ENCODE measurements around the gene FBN1. TPM values are rescaled to one million over a fixed set of nuclear protein-coding genes. Genes with fewer than 3 reads are reported as not detected.

The FBN1 gene
- total RNA-seq, 1 donor from 2014 or later, result 54.0 TPM

DNA sequence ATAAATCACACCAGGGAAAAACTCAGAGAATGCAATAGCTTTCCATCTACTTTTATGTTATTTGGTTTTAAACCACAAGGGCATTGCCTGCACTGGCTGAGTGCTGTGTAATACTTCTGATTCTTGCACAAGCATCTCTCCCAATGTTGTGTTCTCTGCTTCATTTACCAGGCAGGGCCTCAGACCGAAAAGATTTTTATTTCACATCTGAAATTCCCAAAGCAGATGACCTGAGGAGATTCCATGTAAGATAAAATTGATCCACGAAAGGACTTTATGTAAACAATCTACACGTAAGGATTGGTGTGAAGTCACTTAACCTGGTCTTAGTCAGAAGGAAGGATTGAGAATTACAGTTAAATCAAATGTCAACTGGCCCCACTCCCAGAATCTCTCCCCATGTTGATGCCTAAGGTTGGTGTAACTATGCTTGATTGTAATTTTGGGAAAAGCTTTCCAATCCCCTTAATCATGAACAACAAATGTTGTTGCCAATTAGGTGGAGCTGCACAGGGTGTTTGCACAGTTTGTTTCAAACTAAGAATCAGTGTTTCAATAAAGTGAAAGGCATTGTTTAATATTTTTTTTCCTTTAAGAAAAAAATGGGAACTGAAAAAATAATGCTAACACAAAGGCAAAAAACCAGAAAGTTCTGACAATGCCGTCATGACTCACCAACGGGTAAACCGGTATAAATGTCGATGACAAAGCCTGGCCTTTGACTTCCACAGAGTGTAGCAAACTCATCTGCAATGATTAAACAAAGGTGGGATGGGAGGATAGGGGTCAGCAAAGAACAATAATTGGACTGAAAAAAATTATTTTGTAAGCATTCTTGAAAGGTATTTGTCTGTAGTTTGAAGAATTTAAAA lies 185.7 kb downstream of the FBN1 start:
- H3K4me1 Mint-ChIP-seq (ENCODE audit: unreplicated experiment), result no peaks in the 10 kb centered on the region
- peaks cover 21% of the 10 kb centered on the region for H3K36me3 Mint-ChIP-seq (ENCODE audit: low read depth, unreplicated experiment)
- no peak overlapping the region for H3K27ac Mint-ChIP-seq (ENCODE audit: unreplicated experiment)
- TF ChIP-seq, protein P1, sequence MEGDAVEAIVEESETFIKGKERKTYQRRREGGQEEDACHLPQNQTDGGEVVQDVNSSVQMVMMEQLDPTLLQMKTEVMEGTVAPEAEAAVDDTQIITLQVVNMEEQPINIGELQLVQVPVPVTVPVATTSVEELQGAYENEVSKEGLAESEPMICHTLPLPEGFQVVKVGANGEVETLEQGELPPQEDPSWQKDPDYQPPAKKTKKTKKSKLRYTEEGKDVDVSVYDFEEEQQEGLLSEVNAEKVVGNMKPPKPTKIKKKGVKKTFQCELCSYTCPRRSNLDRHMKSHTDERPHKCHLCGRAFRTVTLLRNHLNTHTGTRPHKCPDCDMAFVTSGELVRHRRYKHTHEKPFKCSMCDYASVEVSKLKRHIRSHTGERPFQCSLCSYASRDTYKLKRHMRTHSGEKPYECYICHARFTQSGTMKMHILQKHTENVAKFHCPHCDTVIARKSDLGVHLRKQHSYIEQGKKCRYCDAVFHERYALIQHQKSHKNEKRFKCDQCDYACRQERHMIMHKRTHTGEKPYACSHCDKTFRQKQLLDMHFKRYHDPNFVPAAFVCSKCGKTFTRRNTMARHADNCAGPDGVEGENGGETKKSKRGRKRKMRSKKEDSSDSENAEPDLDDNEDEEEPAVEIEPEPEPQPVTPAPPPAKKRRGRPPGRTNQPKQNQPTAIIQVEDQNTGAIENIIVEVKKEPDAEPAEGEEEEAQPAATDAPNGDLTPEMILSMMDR (IDR thresholded peaks at IDR 0.05; ENCODE audit: unreplicated experiment), result no peak
- no peak for DNase-seq (ENCODE audit: low spot score)
- H3K9me3 Mint-ChIP-seq (ENCODE audit: unreplicated experiment), result no peaks in the 10 kb centered on the region
- no peak overlapping the region for H3K4me3 Mint-ChIP-seq (ENCODE audit: unreplicated experiment)
- no peaks in the 10 kb centered on the region for H3K27me3 Mint-ChIP-seq (ENCODE audit: unreplicated experiment)

- Mint-ChIP-seq H3K27me3 (ENCODE audit: unreplicated experiment) (no peaks in the 10 kb centered on the region), H3K27ac (ENCODE audit: unreplicated experiment) (no peak overlapping the region), H3K4me3 (ENCODE audit: unreplicated experiment) (no peak overlapping the region), H3K9me3 (ENCODE audit: unreplicated experiment) (no peaks in the 10 kb centered on the region), H3K36me3 (ENCODE audit: low read depth, unreplicated experiment) (peaks cover 21% of the 10 kb centered on the region), H3K4me1 (ENCODE audit: unreplicated experiment) (no peaks in the 10 kb centered on the region)
- no peak for DNase-seq (ENCODE audit: low spot score)
- TF ChIP-seq, protein P1 (IDR thresholded peaks at IDR 0.05; ENCODE audit: unreplicated experiment), result no peak
These were observed 186.6 kb downstream of the FBN1 start for GRCh38 chr15:48458876-48459275.

DNA sequence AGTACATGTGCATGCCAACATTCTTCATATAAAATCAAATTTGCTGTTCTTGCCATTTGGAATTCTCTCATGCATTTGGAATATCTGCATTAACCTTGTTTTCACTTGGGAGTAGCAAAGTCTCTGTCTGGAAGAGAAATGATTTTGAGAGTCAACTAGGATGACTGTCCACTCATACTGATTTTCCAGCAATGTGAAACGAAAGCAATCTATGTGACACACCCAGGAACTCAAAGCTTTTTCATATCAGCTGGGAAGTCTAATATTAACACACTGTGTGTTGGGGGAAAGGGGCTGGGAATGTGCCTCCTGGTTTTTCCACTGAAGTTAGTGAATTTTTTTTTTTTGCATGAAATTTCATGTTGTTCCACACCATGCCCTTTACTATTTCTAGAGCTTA lies 189.4 kb downstream of the FBN1 start:
- Mint-ChIP-seq H3K4me3 (ENCODE audit: unreplicated experiment) (no peak overlapping the region), H3K9me3 (ENCODE audit: unreplicated experiment) (no peaks in the 10 kb centered on the region), H3K27me3 (ENCODE audit: unreplicated experiment) (no peaks in the 10 kb centered on the region), H3K27ac (ENCODE audit: unreplicated experiment) (no peak overlapping the region), H3K36me3 (ENCODE audit: low read depth, unreplicated experiment) (peaks cover 14% of the 10 kb centered on the region), H3K4me1 (ENCODE audit: unreplicated experiment) (peaks cover 6% of the 10 kb centered on the region)
- TF ChIP-seq, protein P1 (IDR thresholded peaks at IDR 0.05; ENCODE audit: unreplicated experiment), result no peak
- DNase-seq (ENCODE audit: low spot score), result no peak

GRCh38 chr15:48451736-48452135 lies 193.8 kb downstream of the FBN1 start:
- Mint-ChIP-seq H3K27ac (ENCODE audit: unreplicated experiment) (no peak overlapping the region), H3K4me1 (ENCODE audit: unreplicated experiment) (peaks cover 13% of the 10 kb centered on the region), H3K9me3 (ENCODE audit: unreplicated experiment) (no peaks in the 10 kb centered on the region), H3K36me3 (ENCODE audit: low read depth, unreplicated experiment) (peaks cover 8% of the 10 kb centered on the region), H3K4me3 (ENCODE audit: unreplicated experiment) (no peak overlapping the region), H3K27me3 (ENCODE audit: unreplicated experiment) (no peaks in the 10 kb centered on the region)
- DNase-seq (ENCODE audit: low spot score), result no peak
- TF ChIP-seq, protein P1 (IDR thresholded peaks at IDR 0.05; ENCODE audit: unreplicated experiment), result no peak

GRCh38 chr15:48451241-48451640 lies 194.3 kb downstream of the FBN1 start:
- Mint-ChIP-seq H3K4me1 (ENCODE audit: unreplicated experiment) (peaks cover 13% of the 10 kb centered on the region), H3K9me3 (ENCODE audit: unreplicated experiment) (no peaks in the 10 kb centered on the region), H3K36me3 (ENCODE audit: low read depth, unreplicated experiment) (peaks cover 3% of the 10 kb centered on the region), H3K27ac (ENCODE audit: unreplicated experiment) (no peak overlapping the region), H3K4me3 (ENCODE audit: unreplicated experiment) (no peak overlapping the region), H3K27me3 (ENCODE audit: unreplicated experiment) (no peaks in the 10 kb centered on the region)
- TF ChIP-seq, protein P1 (IDR thresholded peaks at IDR 0.05; ENCODE audit: unreplicated experiment), result no peak
- DNase-seq (ENCODE audit: low spot score), result no peak
